Activated CD4-positive, alpha-beta T cell treated with anti-CD3 and anti-CD28 coated beads, Interleukin-2, amount 10 ng/mL, durations not matched to agents 7 days and 5 days (primary cell): Measurements from ENCODE around the gene GRAMD4. TPM values are rescaled to one million over a fixed set of nuclear protein-coding genes. Genes with fewer than 3 reads are reported as not detected.
"Not testable (repeated sequence)": the region's sequence is repeated elsewhere in the genome, so short reads cannot be mapped to it uniquely, and the experiment has no call there.

ENCODE experiments used
- CTCF ChIA-PET: fragments of 350-600 bp; sonication (Branson Sonifier 250); formaldehyde crosslinking; loops from one replicate; lab custom pipeline; 2021; ENCODE audit warnings: antibody characterized with exemption; lab: Charles Lee
- POLR2A ChIA-PET: fragments of 350-600 bp; sonication (Branson Sonifier 250); formaldehyde crosslinking; loops from one replicate; lab custom pipeline; 2021; ENCODE audit warnings: antibody characterized with exemption; lab: Charles Lee
- DNase-seq: peaks from one replicate; pipeline ENCODE4 v3.0.0-alpha.2; 2020
- H3K27ac Mint-ChIP-seq: one replicate; pipeline ENCODE4 v1.8.0; 2021; ENCODE audit warnings: mild to moderate bottlenecking, moderate library complexity, mixed read lengths
- H3K27me3 Mint-ChIP-seq: one replicate; pipeline ENCODE4 v1.8.0; 2021; ENCODE audit warnings: mixed read lengths
- H3K36me3 Mint-ChIP-seq: one replicate; pipeline ENCODE4 v1.8.0; 2021; ENCODE audit warnings: low read depth, mixed read lengths
- H3K4me1 Mint-ChIP-seq: one replicate; pipeline ENCODE4 v1.8.0; 2021; ENCODE audit warnings: mixed read lengths
- H3K4me3 Mint-ChIP-seq: one replicate; pipeline ENCODE4 v1.8.0; 2021; ENCODE audit warnings: mild to moderate bottlenecking, moderate library complexity, mixed read lengths
- H3K9me3 Mint-ChIP-seq: one replicate; pipeline ENCODE4 v1.8.0; 2021; ENCODE audit warnings: mixed read lengths
- total RNA-seq, 2 experiments: library from RNA; stranded (reverse); gene quantifications; one replicate each; pipeline ENCODE4 v1.2.3, GENCODE V29; 2021

The GRAMD4 gene
- total RNA-seq, 2 experiments from 2014 or later = 40.8 to 43.2 TPM

DNA sequence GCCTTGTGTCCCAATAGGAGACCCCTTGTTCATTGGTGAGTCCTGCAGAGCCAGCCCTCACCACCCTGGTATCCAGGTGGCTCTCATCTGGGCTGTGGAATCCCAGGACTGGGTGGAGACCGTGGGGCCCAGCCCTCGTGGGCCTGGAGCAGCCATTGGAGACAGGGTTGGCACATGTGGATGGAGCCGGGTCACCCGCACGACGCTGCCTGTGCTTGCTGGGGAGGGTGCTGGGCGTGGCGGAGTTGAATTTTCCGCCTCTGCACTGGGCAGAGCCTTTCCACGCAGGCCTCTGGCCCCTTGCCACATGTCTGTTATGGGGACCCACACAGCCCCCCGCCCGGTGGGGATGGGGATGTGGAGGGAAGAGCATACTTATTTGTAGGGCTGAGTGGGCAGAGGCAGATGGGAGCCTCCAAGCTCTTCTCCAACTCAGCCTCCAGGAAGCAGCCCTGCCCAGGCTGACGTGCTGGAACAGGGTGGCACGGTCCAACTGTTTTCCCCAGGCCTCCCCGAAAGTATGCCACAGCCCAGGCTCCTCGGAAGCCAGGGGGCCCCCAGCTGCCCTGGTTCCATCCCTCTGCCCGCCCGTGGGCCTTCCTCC, 12.6 kb downstream of the GRAMD4 start:
- POLR2A ChIA-PET = no interaction called here
- no peaks in the 10 kb centered on the region for H3K4me1 Mint-ChIP-seq
- no peak for DNase-seq
- no peaks in the 10 kb centered on the region for H3K9me3 Mint-ChIP-seq
- CTCF ChIA-PET = interaction anchor here (0.8 kb wide), 1 partner anchor 21 kb away, joined by 3 read pairs; no protein-coding TSS in a partner anchor
- no peak overlapping the region for H3K4me3 Mint-ChIP-seq
- H3K36me3 Mint-ChIP-seq = no peaks in the 10 kb centered on the region
- H3K27ac Mint-ChIP-seq = no peak overlapping the region
- no peaks in the 10 kb centered on the region for H3K27me3 Mint-ChIP-seq

DNA sequence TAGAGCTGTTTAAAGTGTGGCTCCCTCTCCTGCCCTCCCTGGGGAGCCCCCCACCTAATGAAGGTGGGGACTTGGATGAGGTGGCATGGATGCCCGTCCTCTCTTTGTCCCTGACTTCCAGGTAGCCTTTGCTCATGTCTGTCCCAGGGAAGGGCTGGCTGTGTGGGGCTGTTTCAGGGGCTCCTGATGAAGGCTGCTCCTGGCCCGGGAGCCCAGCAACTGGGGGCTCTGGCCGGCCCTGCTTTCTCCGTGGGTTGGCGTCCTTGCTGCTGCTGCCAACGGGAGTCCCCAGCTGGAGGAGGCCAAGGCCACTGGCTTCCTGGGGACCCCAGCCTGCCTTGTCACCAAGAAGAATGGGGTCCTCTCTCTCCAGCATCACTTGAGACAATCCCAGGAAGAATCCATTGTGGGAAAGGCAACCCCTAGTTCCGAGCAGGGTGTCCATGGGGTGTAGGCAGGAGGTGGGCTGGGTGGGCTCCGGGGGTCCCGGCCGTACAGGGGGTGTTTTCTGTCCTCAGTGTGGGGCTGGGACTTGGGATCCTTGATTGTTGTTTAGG, 13.2 kb downstream of the GRAMD4 start:
- Mint-ChIP-seq H3K9me3 (no peaks in the 10 kb centered on the region), H3K36me3 (no peaks in the 10 kb centered on the region), H3K27me3 (no peaks in the 10 kb centered on the region), H3K27ac (no peak overlapping the region), H3K4me1 (no peaks in the 10 kb centered on the region), H3K4me3 (no peak overlapping the region)
- ChIA-PET POLR2A (no interaction called here), CTCF (interaction anchor here (0.8 kb wide), 1 partner anchor 22 kb away, joined by 3 read pairs; no protein-coding TSS in a partner anchor)
- no peak for DNase-seq

GRCh38 chr22:46634011-46634699, 14.0 kb downstream of the GRAMD4 start:
- no peaks in the 10 kb centered on the region for H3K36me3 Mint-ChIP-seq
- DNase-seq = no peak
- H3K27me3 Mint-ChIP-seq = no peaks in the 10 kb centered on the region
- ChIA-PET CTCF (interaction anchor here (0.7 kb wide), 1 partner anchor 126 kb away, joined by 4 read pairs; no protein-coding TSS in a partner anchor), POLR2A (no interaction called here)
- H3K27ac Mint-ChIP-seq = no peak overlapping the region
- no peaks in the 10 kb centered on the region for H3K9me3 Mint-ChIP-seq
- no peaks in the 10 kb centered on the region for H3K4me1 Mint-ChIP-seq
- H3K4me3 Mint-ChIP-seq = no peak overlapping the region

GRCh38 chr22:46634973-46635685, 14.9 kb downstream of the GRAMD4 start:
- H3K4me3 Mint-ChIP-seq, POLR2A ChIA-PET, DNase-seq, H3K4me1 Mint-ChIP-seq, H3K27me3 Mint-ChIP-seq, H3K27ac Mint-ChIP-seq, H3K9me3 Mint-ChIP-seq, H3K36me3 Mint-ChIP-seq: not testable (repeated sequence)
- CTCF ChIA-PET = interaction anchor here (0.7 to 0.9 kb wide), 2 partner anchors 14 to 125 kb away, joined by 3 to 4 read pairs; no protein-coding TSS in a partner anchor

- H3K27ac Mint-ChIP-seq = no peak overlapping the region
- no peak for DNase-seq
- H3K9me3 Mint-ChIP-seq = no peaks in the 10 kb centered on the region
- POLR2A ChIA-PET = no interaction called here
- H3K4me3 Mint-ChIP-seq = no peak overlapping the region
- CTCF ChIA-PET = interaction anchor here (0.9 to 1.2 kb wide), 2 partner anchors 13 to 72 kb away, joined by 3 read pairs; no protein-coding TSS in a partner anchor
- no peaks in the 10 kb centered on the region for H3K36me3 Mint-ChIP-seq
- no peaks in the 10 kb centered on the region for H3K27me3 Mint-ChIP-seq
- H3K4me1 Mint-ChIP-seq = no peaks in the 10 kb centered on the region
Measured at GRCh38 chr22:46635756-46636155, 15.6 kb downstream of the GRAMD4 start.

- Mint-ChIP-seq H3K27me3 (no peaks in the 10 kb centered on the region), H3K27ac (no peak overlapping the region), H3K36me3 (no peaks in the 10 kb centered on the region), H3K4me1 (no peaks in the 10 kb centered on the region), H3K9me3 (no peaks in the 10 kb centered on the region), H3K4me3 (no peak overlapping the region)
- DNase-seq = no peak
- POLR2A ChIA-PET = no interaction called here
- CTCF ChIA-PET = interaction anchor here (0.9 to 1.2 kb wide), 2 partner anchors 13 to 73 kb away, joined by 3 read pairs; no protein-coding TSS in a partner anchor
Measured at GRCh38 chr22:46636221-46637002, 16.2 kb downstream of the GRAMD4 start.

DNA sequence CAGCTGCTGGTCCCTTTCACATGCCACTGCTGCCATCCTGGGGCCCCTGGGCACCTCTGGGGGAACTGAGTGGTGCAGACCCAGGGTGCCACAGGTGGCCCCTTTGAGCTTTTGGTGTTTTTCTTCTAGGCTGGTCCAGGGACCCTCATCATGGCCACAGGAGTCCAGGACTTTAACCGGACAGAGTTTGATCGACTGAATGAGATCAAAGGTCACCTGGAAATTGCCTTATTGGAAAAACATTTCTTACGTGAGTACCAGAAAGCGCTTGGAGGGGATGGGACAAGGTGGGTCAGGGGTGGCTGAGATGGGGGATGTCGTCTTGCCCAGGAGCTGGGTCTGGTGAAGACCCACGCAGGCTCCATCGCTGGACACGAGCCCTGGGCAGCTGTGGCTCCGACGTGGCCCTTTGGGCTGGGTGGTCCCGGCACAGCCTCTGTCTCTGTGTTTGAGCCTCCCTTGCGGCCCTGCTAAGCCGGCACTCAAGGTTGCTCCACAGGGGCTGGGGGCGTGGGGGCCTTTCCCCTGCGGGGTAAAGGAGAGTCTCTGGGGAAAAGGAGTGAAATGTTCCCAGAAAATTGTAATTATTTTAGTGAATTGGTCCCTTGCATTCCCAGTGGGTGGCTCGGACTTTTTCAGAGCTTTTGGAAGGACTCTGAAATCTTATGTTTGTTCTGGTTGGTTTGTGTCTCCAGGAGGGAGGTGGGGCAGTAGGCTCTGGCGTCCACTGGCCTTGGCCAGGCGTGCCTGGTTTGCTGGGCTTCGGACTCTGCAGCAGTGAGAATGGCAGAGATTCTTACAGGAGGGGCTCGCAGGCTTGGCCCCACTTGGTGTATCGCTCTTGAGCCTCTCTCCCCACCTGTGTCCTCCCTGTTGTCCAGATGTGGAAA, 17.8 kb downstream of the GRAMD4 start:
- no peaks in the 10 kb centered on the region for H3K27me3 Mint-ChIP-seq
- no peaks in the 10 kb centered on the region for H3K4me1 Mint-ChIP-seq
- H3K36me3 Mint-ChIP-seq = no peaks in the 10 kb centered on the region
- POLR2A ChIA-PET = no interaction called here
- no peak overlapping the region for H3K4me3 Mint-ChIP-seq
- DNase-seq = no peak
- CTCF ChIA-PET = interaction anchor here (1.5 kb wide), 1 partner anchor 74 kb away, joined by 3 read pairs; no protein-coding TSS in a partner anchor
- H3K9me3 Mint-ChIP-seq = no peaks in the 10 kb centered on the region
- no peak overlapping the region for H3K27ac Mint-ChIP-seq

DNA sequence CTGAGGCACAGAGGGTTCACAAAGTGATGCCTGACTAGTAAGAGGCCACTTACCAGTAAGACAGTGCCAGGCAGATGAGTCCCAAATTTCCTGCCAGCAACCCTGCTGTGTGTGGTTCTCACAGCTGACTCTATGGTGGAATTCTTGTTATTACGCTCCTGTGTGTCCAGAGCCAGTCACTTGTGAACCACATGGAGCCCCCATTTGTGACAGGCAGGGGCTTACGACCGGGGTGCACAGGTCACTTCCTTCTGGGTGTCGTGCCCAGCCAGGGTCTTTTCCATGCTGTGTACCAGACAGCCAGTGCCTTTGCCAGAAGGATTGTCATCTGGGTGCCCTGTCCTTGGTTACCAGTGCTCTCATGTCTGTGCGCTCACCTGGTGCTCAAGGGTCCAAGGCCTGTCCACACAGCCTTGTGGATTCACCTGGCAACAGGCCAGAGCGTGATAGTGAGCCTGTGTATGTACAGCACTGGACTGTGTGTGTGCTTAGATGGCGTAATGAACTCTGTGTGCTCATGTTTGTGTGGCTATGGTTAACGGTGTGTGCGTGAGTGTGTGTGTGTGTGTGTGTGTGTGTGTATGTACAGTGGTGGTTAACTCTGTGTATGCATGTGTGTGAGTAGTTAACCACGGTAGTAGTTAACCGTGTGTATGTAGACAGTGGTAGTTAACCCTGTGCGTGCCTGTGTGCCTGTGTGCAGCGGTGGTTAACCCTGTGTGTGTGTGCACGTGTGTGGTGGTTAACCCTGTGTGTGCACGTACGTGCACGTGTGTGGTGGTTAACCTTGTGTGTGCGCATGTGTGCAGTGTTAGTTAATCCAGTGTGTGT, 18.6 kb downstream of the GRAMD4 start:
- Mint-ChIP-seq H3K4me3 (no peak overlapping the region), H3K27ac (no peak overlapping the region), H3K27me3 (no peaks in the 10 kb centered on the region), H3K4me1 (no peaks in the 10 kb centered on the region), H3K36me3 (peaks cover 2% of the 10 kb centered on the region), H3K9me3 (peaks cover 2% of the 10 kb centered on the region)
- DNase-seq = no peak
- ChIA-PET CTCF (interaction anchor here (1.5 kb wide), 1 partner anchor 75 kb away, joined by 3 read pairs; no protein-coding TSS in a partner anchor), POLR2A (no interaction called here)

DNA sequence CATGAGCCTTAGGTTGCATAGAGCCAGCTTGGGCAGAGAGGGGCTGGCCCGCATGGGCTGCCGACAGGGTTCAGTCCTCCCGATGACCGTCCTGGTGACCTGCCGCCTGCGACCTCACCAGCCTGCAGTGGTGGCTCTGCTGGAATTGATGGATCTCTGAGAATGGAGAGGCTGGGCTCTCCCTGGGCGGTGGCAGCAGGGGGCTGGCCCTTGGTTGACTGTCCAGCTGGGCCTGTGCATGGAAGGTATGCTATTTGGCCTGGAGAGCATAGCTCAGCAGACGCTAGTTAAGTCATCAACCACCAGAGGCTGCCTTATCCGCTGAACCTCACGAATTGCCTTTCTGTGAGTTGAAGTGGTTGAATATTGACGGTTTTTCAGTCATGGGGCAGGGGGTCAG, 19.7 kb downstream of the GRAMD4 start:
- Mint-ChIP-seq H3K9me3 (peaks cover 2% of the 10 kb centered on the region), H3K36me3 (peaks cover 2% of the 10 kb centered on the region), H3K4me3 (no peak overlapping the region), H3K27me3 (no peaks in the 10 kb centered on the region), H3K27ac (no peak overlapping the region), H3K4me1 (no peaks in the 10 kb centered on the region)
- no peak for DNase-seq
- POLR2A ChIA-PET = no interaction called here
- CTCF ChIA-PET = interaction anchor here (0.5 kb wide), 1 partner anchor 29 kb away, joined by 4 read pairs; no protein-coding TSS in a partner anchor

- Mint-ChIP-seq H3K27ac (no peak overlapping the region), H3K27me3 (no peaks in the 10 kb centered on the region)
Measured at GRCh38 chr22:46640293-46641055, 20.3 kb downstream of the GRAMD4 start.

More at GRCh38 chr22:46640293-46641055, 20.3 kb downstream of the GRAMD4 start:
- Mint-ChIP-seq H3K4me3 (no peak overlapping the region), H3K9me3 (peaks cover 2% of the 10 kb centered on the region), H3K4me1 (no peaks in the 10 kb centered on the region), H3K36me3 (peaks cover 2% of the 10 kb centered on the region)
- no peak for DNase-seq
- CTCF ChIA-PET = interaction anchor here (0.9 kb wide), 1 partner anchor 77 kb away, joined by 3 read pairs; no protein-coding TSS in a partner anchor
- POLR2A ChIA-PET = no interaction called here
